ENCODE data around the gene LPGAT1.
"Not testable (repeated sequence)": the region's sequence is repeated elsewhere in the genome, so short reads cannot be mapped to it uniquely, and the experiment has no call there.

Gene LPGAT1

DNA sequence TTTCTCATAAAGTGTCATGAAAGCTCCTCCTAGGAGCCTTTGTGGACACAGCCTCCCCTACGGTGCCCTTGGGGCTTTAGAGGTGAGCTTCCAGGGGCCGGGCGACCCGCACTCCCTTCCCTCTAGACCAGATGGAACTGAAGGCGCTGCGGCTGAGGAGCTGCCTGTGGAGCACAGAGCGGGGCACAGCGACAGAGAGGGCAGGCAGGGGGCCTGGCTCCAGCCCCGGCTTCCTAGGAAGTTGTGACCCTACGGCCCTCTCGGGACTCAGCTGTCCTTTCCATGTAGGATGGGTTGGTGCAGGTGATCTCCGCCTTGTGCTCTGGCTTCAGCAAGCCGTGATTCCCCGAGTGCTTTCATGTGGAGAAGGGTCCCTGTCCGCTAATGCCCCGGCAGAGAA lies 131.5 kb downstream of the LPGAT1 start:
- no peak for DNase-seq

GRCh38 chr1:211698161-211699026 lies 132.2 kb downstream of the LPGAT1 start:
- DNase-seq: peak; percentile 8 to 42

GRCh38 chr1:211697356-211697755 lies 133.2 kb downstream of the LPGAT1 start:
- DNase-seq: peak in 1 of 2 donors; percentile 21

- DNase-seq: no peak
Measured at GRCh38 chr1:211695135-211695816, 135.3 kb downstream of the LPGAT1 start.

- DNase-seq: not testable (repeated sequence)
Measured at GRCh38 chr1:211693911-211694310, 136.7 kb downstream of the LPGAT1 start.
